ENCODE results near the gene RCC2.

The RCC2 gene

DNA sequence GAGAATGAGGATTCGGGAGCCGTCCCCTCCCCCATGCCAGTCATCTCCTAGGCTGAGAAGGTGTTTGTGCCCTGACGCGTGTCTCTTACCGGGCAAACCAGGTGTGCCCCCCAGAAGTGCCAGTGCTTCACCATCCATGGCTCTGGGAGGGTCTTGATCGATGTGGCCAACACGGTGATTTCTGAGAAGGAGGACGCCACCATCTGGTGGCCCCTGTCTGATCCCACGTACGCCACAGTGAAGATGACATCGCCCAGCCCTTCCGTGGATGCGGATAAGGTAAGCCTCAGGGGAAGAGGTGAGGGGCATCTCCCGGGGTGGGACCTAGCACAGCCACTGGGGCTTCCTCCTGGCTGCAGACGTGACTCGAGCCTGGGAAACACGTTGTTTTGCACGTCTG lies 66.5 kb downstream of the RCC2 start:
- no peak for DNase-seq (ENCODE audit: low read depth)

DNA sequence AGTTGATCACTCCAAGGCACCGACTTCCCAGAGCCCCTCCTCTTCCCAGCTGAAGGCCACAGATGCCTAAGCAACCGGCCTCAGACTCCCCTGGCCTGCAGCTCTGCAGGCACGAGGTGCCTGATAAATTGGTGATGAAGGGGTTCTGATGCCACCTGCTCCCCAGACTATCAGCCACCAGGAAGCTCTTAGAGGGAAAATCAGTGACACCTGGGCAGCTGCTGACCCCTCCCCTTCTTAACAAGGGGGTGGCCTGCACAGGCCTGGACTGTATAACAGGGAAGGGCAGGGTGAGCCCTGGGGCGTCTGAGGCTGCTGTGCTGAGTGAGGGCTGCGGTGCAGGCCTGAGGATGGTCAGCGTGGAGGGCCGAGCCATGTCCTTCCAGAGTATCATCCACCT lies 67.6 kb downstream of the RCC2 start, which contains the start of gene PADI6:
TSS of gene PADI6 (plus strand) at position 301 of the 400 bp plus-strand sequence. CDS start at position 351, 50 bp downstream.
- DNase-seq (ENCODE audit: low read depth): no peak

DNA sequence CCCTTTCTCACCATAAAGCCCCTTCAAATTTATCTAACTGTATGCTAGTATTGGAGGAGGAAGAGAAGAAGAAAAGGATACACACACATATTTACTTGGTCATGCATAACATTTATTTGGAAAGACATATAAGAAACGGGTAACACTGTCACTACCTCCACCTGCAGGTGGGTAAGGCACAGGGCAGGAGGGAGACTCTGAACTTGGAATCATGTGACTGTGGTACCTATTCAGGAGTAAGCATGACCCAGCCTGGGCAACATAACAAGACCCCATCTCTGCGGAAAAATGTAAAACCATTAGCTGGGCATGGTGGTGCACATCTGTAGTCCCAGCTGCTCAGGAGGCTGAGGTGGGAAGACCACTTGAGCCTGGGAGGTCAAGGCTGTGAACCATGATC lies 68.9 kb downstream of the RCC2 start:
- DNase-seq (ENCODE audit: low read depth): no peak

DNA sequence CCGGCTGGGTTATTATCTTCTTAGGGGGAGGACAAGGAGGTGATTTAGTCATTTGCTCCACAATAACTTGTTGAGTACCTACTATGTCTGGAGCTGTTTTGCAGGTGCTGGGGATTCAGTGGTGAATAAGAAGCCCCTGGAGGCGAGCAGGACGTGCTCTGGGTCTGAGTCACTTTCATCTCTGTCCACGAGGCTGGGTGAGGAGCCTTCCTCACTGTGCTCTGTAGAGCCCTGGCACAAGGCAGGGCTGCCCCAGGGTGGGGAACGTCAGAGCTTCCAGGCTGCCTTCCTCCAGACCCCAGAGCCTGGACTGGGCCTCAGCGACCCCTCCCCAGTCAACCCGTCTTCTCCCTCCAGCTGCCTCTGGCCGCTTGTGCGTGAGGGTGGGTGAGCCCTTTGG lies 70.0 kb downstream of the RCC2 start:
- DNase-seq (ENCODE audit: low read depth): no peak

DNA sequence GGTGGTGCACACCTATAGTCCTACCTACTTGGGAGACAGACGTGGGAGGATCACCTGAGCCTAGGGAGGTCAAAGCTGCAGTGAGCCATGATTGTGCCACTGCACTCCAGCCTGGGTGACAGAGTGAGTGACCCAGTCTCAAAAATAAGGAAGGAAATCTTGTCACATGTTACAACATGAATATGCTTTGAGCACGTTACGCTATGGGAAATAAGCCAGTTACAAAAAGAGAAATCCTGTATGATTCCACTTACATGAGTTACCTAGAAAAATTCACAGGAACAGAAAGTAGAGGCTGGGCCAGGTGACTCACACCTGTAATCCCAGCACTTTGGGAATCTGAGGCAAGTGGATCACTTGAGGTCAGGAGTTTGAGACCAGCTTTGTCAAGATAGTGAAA lies 74.2 kb downstream of the RCC2 start:
- DNase-seq (ENCODE audit: low read depth): no peak

DNA sequence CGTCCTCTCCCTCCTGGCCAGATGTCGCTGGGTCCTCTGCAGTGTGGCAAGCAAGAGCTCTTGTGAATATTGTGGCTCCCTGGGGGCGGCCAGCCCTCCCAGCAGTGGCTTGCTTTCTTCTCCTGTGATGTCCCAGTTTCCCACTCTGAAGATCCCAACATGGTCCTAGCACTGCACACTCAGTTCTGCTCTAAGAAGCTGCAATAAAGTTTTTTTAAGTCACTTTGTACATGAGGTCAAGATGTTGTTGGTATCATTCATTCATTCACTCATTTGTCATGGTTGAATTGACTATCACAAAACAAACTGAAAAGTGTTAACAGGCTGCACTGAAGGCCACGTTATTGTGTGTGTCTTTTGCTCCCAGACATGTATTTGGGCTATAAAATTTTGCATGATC lies 75.7 kb downstream of the RCC2 start:
- DNase-seq (ENCODE audit: low read depth): no peak

DNA sequence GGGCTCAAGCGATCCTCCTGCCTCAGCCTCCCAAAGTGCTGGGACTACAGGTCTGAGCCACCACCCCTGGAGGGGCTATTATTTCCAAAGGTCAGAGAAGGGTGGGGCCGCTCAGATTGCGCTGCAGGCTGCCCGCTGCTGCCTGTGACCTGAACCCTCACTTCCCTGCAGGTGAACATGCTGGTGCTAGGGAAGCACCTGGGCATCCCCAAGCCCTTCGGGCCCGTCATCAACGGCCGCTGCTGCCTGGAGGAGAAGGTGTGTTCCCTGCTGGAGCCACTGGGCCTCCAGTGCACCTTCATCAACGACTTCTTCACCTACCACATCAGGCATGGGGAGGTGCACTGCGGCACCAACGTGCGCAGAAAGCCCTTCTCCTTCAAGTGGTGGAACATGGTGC lies 76.1 kb downstream of the RCC2 start:
- no peak for DNase-seq (ENCODE audit: low read depth)

DNA sequence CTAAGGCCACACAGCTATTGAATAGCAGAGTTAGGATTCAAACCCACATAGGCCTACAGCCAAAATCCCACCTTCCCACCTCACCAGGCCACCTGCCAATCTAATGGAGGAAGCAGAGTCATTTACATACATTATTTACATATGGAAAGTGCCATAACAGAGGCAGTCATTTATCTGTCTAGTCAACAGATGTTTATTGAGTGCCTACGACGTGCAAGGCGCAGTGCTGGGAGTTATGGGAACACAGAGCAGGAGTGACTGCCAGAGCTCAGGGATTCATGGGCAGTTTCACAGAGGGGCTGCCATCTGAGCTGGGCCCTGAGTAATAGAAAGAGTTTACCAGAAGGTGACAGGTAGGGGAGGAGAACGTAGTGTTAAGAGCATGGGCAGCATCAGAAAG lies 77.8 kb downstream of the RCC2 start:
- no peak for DNase-seq (ENCODE audit: low read depth)

DNA sequence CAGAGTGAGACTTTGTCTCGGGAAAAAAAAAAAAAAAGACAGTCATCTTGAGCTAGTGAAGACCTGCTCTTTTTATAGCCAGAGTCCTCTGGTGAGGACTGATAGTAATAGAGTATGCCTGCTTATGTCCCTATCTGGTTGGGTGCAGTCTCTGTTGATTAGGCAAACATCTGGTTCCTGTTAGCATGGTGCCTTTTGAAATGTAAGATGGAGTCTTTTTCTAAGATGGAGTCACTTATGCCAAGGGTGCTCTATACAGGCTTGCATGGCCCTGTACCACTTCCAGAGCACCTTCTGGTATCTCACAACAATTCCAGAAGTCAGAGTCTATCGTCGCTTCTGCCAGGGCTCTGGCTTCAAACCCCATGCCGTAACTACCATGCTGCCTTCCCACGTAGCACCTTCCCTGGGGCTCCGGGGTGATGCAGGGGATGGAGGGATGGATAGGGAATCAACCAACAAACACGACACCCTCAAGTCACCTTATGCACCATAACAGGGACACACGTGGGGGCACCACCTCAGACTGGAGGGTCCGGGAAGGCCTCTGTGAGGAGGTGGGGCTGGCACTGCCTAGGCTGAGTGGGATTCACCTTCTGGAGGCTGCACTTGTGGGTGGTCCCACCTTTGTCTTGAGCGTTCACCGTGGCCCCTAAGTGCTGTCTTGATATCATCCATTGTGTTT lies 79.1 kb downstream of the RCC2 start:
- DNase-seq (ENCODE audit: low read depth): no peak

DNA sequence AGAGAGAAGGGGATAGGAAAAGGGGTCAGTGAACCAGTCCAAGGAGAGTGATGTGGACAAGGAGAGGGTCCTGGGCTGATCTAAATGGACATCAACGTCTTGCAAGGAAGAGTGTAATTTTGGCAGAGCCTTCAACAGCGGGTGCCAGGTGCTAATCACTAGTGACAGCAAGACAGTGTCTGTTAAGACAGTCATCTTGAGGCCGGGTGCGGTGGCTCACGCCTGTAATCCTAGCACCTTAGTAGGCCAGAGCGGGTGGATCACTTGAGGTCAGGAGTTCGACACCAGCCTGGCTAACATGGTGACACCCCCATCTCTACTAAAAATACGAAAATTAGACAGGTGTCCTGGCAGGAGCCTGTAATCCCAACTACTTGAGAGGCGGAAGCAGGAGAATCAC lies 79.7 kb downstream of the RCC2 start:
- no peak for DNase-seq (ENCODE audit: low read depth)

DNA sequence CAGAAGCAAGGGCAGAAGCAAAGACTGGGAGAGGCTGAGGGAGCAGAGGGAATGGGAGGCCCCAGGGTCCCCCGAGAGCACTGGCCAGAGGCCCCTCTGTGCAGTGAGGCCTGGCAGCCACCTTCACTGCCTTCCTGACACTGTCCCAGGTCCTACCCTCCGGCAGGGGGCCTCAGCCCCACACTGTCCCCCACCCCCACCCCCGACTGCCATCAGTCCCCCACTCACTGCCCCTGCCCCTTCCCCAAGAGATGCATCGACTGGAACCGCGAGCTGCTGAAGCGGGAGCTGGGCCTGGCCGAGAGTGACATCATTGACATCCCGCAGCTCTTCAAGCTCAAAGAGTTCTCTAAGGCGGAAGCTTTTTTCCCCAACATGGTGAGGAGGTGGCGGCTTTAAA lies 80.4 kb downstream of the RCC2 start:
- no peak for DNase-seq (ENCODE audit: low read depth)

DNA sequence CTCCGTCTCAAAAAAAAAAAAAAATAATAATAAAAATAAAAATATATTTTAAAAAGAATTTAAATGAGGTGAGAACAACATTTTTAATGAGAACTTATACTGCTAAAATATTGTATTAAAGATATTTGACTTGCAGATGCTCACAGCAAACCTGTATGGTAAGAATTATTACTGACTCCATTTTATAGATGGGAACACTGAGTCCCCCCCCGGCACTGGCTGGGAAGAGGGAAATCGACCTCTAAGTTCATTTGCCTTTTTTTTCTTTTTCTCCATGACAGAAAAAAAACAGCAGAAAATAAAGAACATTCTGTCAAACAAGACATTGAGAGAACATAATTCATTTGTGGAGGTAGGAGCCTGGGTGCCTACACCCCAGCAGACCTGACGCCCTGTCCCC lies 80.9 kb downstream of the RCC2 start:
- DNase-seq (ENCODE audit: low read depth): no peak

All from stimulated activated CD8-positive, alpha-beta memory T cell treated with anti-CD3 and anti-CD28 coated beads, Interleukin-15, amount 100 ng/mL, for 1 hour (primary cell).